ENCODE results near the gene ALOX5. TPM values are rescaled to one million over a fixed set of nuclear protein-coding genes. Genes with fewer than 3 reads are reported as not detected.

ALOX5 gene
- total and polyA plus RNA-seq, 2 of the 4 experiments (the other 2 are of a cell fraction), result not detected

- Histone ChIP-seq H2AK5ac (ENCODE audit: low read depth, low read length) (no peak overlapping the region), H3K9ac (ENCODE audit: low read depth, low read length) (no peak overlapping the region), H2BK5ac (ENCODE audit: low read depth, low read length, poor library complexity, severe bottlenecking) (no peak overlapping the region), H3K23ac (ENCODE audit: low read depth, low read length) (no peak overlapping the region), H4K5ac (ENCODE audit: low read depth, low read length) (no peak overlapping the region), H3K79me1 (ENCODE audit: low read depth in 1 of 2, low read length in 2 of 2) (no peaks in the 10 kb centered on the region), H3K56ac (ENCODE audit: extremely low read depth, insufficient read depth, low read length) (no peak overlapping the region), H2BK20ac (ENCODE audit: low read depth, low read length) (no peak overlapping the region), H2BK15ac (ENCODE audit: low read depth, low read length) (no peak overlapping the region), H3K4me2 (ENCODE audit: low read depth, low read length) (no peak overlapping the region), H3K14ac (replicated peaks; ENCODE audit: low read depth, low read length) (no peak overlapping the region), H3K4ac (ENCODE audit: low read depth, low read length) (no peak overlapping the region), H4K20me1 (ENCODE audit: insufficient read depth, low read length) (peaks cover 5% of the 10 kb centered on the region; the same call in 1 of the 2 replicates), H3K27ac (ENCODE audit: insufficient read depth, low read length) (no peak overlapping the region), H3K4me1 (ENCODE audit: control insufficient read depth, insufficient read depth, low read length) (no peaks in the 10 kb centered on the region), H4K8ac (ENCODE audit: low read depth in 2 of 2, low read length in 2 of 2) (no peak overlapping the region), H2AFZ (replicated peaks; ENCODE audit: low read length, poor library complexity) (no peak overlapping the region), H2AK9ac (replicated peaks; ENCODE audit: low read depth, low read length, poor library complexity) (no peak overlapping the region), H2BK120ac (ENCODE audit: low read depth, low read length) (no peak overlapping the region), H3K27me3 (ENCODE audit: control insufficient read depth, insufficient read depth, low read length) (no peaks in the 10 kb centered on the region), H3K9me1 (ENCODE audit: insufficient read depth, low read length) (no peaks in the 10 kb centered on the region), H3K36me3 (ENCODE audit: control insufficient read depth, insufficient read depth, low read length) (peaks cover 7% of the 10 kb centered on the region), H4K91ac (ENCODE audit: insufficient read depth, low read depth, low read length) (no peak overlapping the region), H3K18ac (ENCODE audit: low read depth, low read length) (no peak overlapping the region), H3K4me3 (ENCODE audit: insufficient read depth, low read depth, low read length) (no peak overlapping the region), H3K9me3 (ENCODE audit: control insufficient read depth, insufficient read depth, low read length) (no peaks in the 10 kb centered on the region)
- no TSS peak for BruUV-seq (replicated peaks)
- ChIA-PET CTCF (no interaction called here), POLR2A (ENCODE audit: unreplicated experiment) (interaction anchor here (0.6 kb wide), 1 partner anchor 414 kb away, joined by 3 read pairs; no protein-coding TSS in a partner anchor)
- TF ChIP-seq BHLHE40 (IDR thresholded peaks at IDR 0.05; ENCODE audit: low read depth, low read length) (no peak), CHD1 (IDR thresholded peaks at IDR 0.05; ENCODE audit: low read depth, low read length) (no peak), RFX5 (IDR thresholded peaks at IDR 0.05; ENCODE audit: low read depth, low read length) (no peak), SMC3 (IDR thresholded peaks at IDR 0.05; ENCODE audit: low read depth, low read length) (no peak), RCOR1 (IDR thresholded peaks at IDR 0.05; ENCODE audit: insufficient replicate concordance, low read length) (no peak), MAFK (IDR thresholded peaks at IDR 0.05; ENCODE audit: low read depth, low read length) (no peak), RAD21 (IDR thresholded peaks at IDR 0.05; ENCODE audit: low read length) (no peak), NFE2L2 (IDR thresholded peaks at IDR 0.05; ENCODE audit: low read depth, low read length) (no peak), CEBPB (IDR thresholded peaks at IDR 0.05; ENCODE audit: low read depth, low read length) (no peak)
- TF ChIP-seq, protein P1, sequence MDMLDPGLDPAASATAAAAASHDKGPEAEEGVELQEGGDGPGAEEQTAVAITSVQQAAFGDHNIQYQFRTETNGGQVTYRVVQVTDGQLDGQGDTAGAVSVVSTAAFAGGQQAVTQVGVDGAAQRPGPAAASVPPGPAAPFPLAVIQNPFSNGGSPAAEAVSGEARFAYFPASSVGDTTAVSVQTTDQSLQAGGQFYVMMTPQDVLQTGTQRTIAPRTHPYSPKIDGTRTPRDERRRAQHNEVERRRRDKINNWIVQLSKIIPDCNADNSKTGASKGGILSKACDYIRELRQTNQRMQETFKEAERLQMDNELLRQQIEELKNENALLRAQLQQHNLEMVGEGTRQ (IDR thresholded peaks at IDR 0.05; ENCODE audit: low read depth, low read length), result no peak
- TF ChIP-seq, protein P2, sequence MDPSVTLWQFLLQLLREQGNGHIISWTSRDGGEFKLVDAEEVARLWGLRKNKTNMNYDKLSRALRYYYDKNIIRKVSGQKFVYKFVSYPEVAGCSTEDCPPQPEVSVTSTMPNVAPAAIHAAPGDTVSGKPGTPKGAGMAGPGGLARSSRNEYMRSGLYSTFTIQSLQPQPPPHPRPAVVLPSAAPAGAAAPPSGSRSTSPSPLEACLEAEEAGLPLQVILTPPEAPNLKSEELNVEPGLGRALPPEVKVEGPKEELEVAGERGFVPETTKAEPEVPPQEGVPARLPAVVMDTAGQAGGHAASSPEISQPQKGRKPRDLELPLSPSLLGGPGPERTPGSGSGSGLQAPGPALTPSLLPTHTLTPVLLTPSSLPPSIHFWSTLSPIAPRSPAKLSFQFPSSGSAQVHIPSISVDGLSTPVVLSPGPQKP (IDR thresholded peaks at IDR 0.05; ENCODE audit: borderline replicate concordance, low read depth, low read length), result no peak
- TF ChIP-seq, protein P3, sequence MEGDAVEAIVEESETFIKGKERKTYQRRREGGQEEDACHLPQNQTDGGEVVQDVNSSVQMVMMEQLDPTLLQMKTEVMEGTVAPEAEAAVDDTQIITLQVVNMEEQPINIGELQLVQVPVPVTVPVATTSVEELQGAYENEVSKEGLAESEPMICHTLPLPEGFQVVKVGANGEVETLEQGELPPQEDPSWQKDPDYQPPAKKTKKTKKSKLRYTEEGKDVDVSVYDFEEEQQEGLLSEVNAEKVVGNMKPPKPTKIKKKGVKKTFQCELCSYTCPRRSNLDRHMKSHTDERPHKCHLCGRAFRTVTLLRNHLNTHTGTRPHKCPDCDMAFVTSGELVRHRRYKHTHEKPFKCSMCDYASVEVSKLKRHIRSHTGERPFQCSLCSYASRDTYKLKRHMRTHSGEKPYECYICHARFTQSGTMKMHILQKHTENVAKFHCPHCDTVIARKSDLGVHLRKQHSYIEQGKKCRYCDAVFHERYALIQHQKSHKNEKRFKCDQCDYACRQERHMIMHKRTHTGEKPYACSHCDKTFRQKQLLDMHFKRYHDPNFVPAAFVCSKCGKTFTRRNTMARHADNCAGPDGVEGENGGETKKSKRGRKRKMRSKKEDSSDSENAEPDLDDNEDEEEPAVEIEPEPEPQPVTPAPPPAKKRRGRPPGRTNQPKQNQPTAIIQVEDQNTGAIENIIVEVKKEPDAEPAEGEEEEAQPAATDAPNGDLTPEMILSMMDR (conservative IDR thresholded peaks at IDR 0.05; ENCODE audit: low read depth, low read length), result no peak
- dilution Hi-C loops (cut with HindIII; ENCODE audit: low sequenced_read_pairs, unreplicated experiment), result no loop called here
- intact Hi-C loops (cut with micrococcal nuclease), result loop anchor here (10.0 kb wide), 2 partner anchors 456 to 564 kb away; partner anchors contain the start of gene ZNF22
- WGBS, 2 experiments (ENCODE audit: extremely low coverage in 2 of 2, insufficient read length in 1 of 2), result no CpG with 5 or more reads among the region's 7 CpGs
- in situ Hi-C loops (cut with MboI; ENCODE audit: low sequenced_read_pairs), result loop anchor here (10.0 kb wide), 2 partner anchors 214 to 254 kb away; partner anchors contain the start of gene ZFAND4
- ATAC-seq (ENCODE audit: low read depth), result no peak
- DNase-seq, result peak; percentile 15
Observed at GRCh38 chr10:45461034-45461433, 87.0 kb downstream of the ALOX5 start.

Measured in IMR-90 (cell line).